HG03432 (cell line): ENCODE data around the gene GALNT17.
"Not testable (repeated sequence)": the region's sequence is repeated elsewhere in the genome, so short reads cannot be mapped to it uniquely, and the experiment has no call there.

Experiments used
- ATAC-seq: cut with Tn5 transposase; IDR thresholded peaks from one replicate; pipeline ENCODE4 v1.9.1; 2021; ENCODE audit warnings: mild to moderate bottlenecking, moderate library complexity; ENCODE audit not compliant: unreplicated experiment

The GALNT17 gene

GRCh38 chr7:71712653-71713180 is 580.8 kb downstream of the GALNT17 start:
- ATAC-seq, result no peak

- ATAC-seq, result no peak
Measured at GRCh38 chr7:71716690-71717089, 584.7 kb downstream of the GALNT17 start.

GRCh38 chr7:71718563-71718962 is 586.6 kb downstream of the GALNT17 start:
- no peak for ATAC-seq

- no peak for ATAC-seq
Measured at GRCh38 chr7:71721742-71722141, 589.8 kb downstream of the GALNT17 start.

GRCh38 chr7:71723859-71724258 is 591.9 kb downstream of the GALNT17 start:
- no peak for ATAC-seq

- ATAC-seq, result no peak
Measured at GRCh38 chr7:71727347-71727746, 595.4 kb downstream of the GALNT17 start.

- ATAC-seq, result no peak
Measured at GRCh38 chr7:71731740-71732139, 599.8 kb downstream of the GALNT17 start.

- peak; percentile 75 for ATAC-seq
Measured at GRCh38 chr7:71733107-71733870, 601.3 kb downstream of the GALNT17 start.

- no peak for ATAC-seq
Measured at GRCh38 chr7:71735961-71736556, 604.1 kb downstream of the GALNT17 start.

- not testable (repeated sequence) for ATAC-seq
Measured at GRCh38 chr7:71737931-71738540, 606.1 kb downstream of the GALNT17 start.

- ATAC-seq, result no peak
Measured at GRCh38 chr7:71739520-71740173, 607.7 kb downstream of the GALNT17 start.

- ATAC-seq, result no peak
Measured at GRCh38 chr7:71740174-71740560, 608.2 kb downstream of the GALNT17 start.

- no peak for ATAC-seq
Measured at GRCh38 chr7:71746006-71746405, 614.1 kb downstream of the GALNT17 start.

GRCh38 chr7:71750290-71750689 is 618.3 kb downstream of the GALNT17 start:
- ATAC-seq, result no peak

- ATAC-seq, result peak; percentile 87
Measured at GRCh38 chr7:71752171-71752935, 620.4 kb downstream of the GALNT17 start.

- ATAC-seq, result no peak
Measured at GRCh38 chr7:71753236-71753635, 621.3 kb downstream of the GALNT17 start.

GRCh38 chr7:71753956-71754664 is 622.2 kb downstream of the GALNT17 start:
- no peak for ATAC-seq

- no peak for ATAC-seq
Measured at GRCh38 chr7:71754828-71755227, 622.9 kb downstream of the GALNT17 start.

GRCh38 chr7:71761336-71761735 is 629.4 kb downstream of the GALNT17 start:
- no peak for ATAC-seq
